CD14-positive monocyte (primary cell): ENCODE measurements around the gene ZNF454. TPM values are rescaled to one million over a fixed set of nuclear protein-coding genes. Genes with fewer than 3 reads are reported as not detected.

Experiments used
- DNase-seq, 3 donors: peaks; one replicate each; pipeline ENCODE4 v3.0.0-alpha.2; 2011 to 2022
- H2AFZ ChIP-seq: 2 replicates; pipeline ENCODE4 v1.6.0; 2012; ENCODE audit warnings: mild to moderate bottlenecking, low read depth, low read length, inconsistent platforms; ENCODE audit not compliant: insufficient read depth, poor library complexity, severe bottlenecking
- H3K27ac ChIP-seq, 2 donors: 1 replicate in 1 of 2; 2 replicates in 1 of 2; pipeline ENCODE4 v1.5.1; 2012 to 2013; ENCODE audit warnings: low read length in 2 of 2, control low read depth in 1 of 2, inconsistent platforms in 1 of 2, low read depth in 1 of 2, mild to moderate bottlenecking in 1 of 2
- H3K27me3 ChIP-seq, 2 donors: one replicate each; pipeline versions ENCODE4 v1.6.0 to v1.6.1; 2011 to 2013; ENCODE audit warnings: low read length in 2 of 2; ENCODE audit not compliant: control insufficient read depth in 2 of 2, insufficient read depth in 2 of 2
- H3K36me3 ChIP-seq, 2 donors: replicated peaks in 1 of 2; 1 replicate in 1 of 2; 2 replicates in 1 of 2; pipeline versions ENCODE4 v1.5.1 to v1.6.1; 2012 to 2013; ENCODE audit warnings: low read length in 2 of 2, control low read depth in 1 of 2, inconsistent platforms in 1 of 2, mild to moderate bottlenecking in 1 of 2; ENCODE audit not compliant: insufficient read depth in 2 of 2, control insufficient read depth in 1 of 2
- H3K4me1 ChIP-seq, 2 donors: 1 replicate in 1 of 2; 2 replicates in 1 of 2; pipeline versions ENCODE4 v1.5.1 to v1.6.1; 2012 to 2013; ENCODE audit warnings: low read length in 2 of 2, control low read depth in 1 of 2, inconsistent platforms in 1 of 2, mild to moderate bottlenecking in 1 of 2, moderate library complexity in 1 of 2; ENCODE audit not compliant: insufficient read depth in 2 of 2, control insufficient read depth in 1 of 2
- H3K4me2 ChIP-seq: replicated peaks from 2 replicates; pipeline ENCODE3; 2012; ENCODE audit warnings: low read length, moderate library complexity, mild to moderate bottlenecking; ENCODE audit not compliant: poor library complexity, severe bottlenecking; ENCODE audit errors: extremely low read depth
- H3K4me3 ChIP-seq, 3 experiments: fragments of 200-600 bp in 1 of 3; sonication (generic) in 1 of 3; replicated peaks in 1 of 3; 1 replicate in 2 of 3; 2 replicates in 1 of 3; pipeline ENCODE4 v1.5.1; 2011 to 2013; ENCODE audit warnings: low read length in 3 of 3, mild to moderate bottlenecking in 3 of 3, control low read depth in 2 of 3, low read depth in 2 of 3, inconsistent platforms in 1 of 3, moderate library complexity in 1 of 3
- H3K79me2 ChIP-seq: 2 replicates; pipeline ENCODE4 v1.6.0; 2012; ENCODE audit warnings: mild to moderate bottlenecking, control low read depth, inconsistent platforms, low read length, moderate library complexity; ENCODE audit not compliant: insufficient read depth
- H3K9ac ChIP-seq: 2 replicates; pipeline ENCODE4 v1.6.0; 2017; ENCODE audit warnings: low read length, mild to moderate bottlenecking; ENCODE audit not compliant: insufficient read depth, poor library complexity, severe bottlenecking
- H3K9me3 ChIP-seq, 2 donors: replicated peaks in 1 of 2; 1 replicate in 1 of 2; 2 replicates in 1 of 2; pipeline versions ENCODE4 v1.5.1 to v1.6.1; 2012 to 2013; ENCODE audit warnings: low read length in 2 of 2, control low read depth in 1 of 2; ENCODE audit not compliant: control insufficient read depth in 1 of 2, insufficient read depth in 1 of 2
- H4K20me1 ChIP-seq: 2 replicates; pipeline ENCODE4 v1.6.0; 2012; ENCODE audit warnings: mild to moderate bottlenecking, low read length, control low read depth, moderate library complexity; ENCODE audit not compliant: insufficient read depth
- H3K27ac Mint-ChIP-seq, 7 donors: one replicate each; pipeline ENCODE4 v1.8.0; 2020; ENCODE audit warnings: mild to moderate bottlenecking in 7 of 7, mixed read lengths in 7 of 7, moderate library complexity in 6 of 7, inconsistent platforms in 2 of 7
- H3K27me3 Mint-ChIP-seq, 3 donors: one replicate each; pipeline ENCODE4 v1.8.0; 2021 to 2022; ENCODE audit warnings: low read depth in 3 of 3, mild to moderate bottlenecking in 3 of 3, mixed read lengths in 3 of 3, moderate library complexity in 3 of 3, inconsistent platforms in 1 of 3
- H3K36me3 Mint-ChIP-seq, 2 donors: one replicate each; pipeline ENCODE4 v1.8.0; 2020; ENCODE audit warnings: mixed read lengths in 2 of 2, inconsistent platforms in 1 of 2, mild to moderate bottlenecking in 1 of 2
- H3K4me1 Mint-ChIP-seq: one replicate; pipeline ENCODE4 v1.8.0; 2020; ENCODE audit warnings: mild to moderate bottlenecking, mixed read lengths
- H3K4me3 Mint-ChIP-seq, 2 donors: one replicate each; pipeline ENCODE4 v1.8.0; 2020; ENCODE audit warnings: mild to moderate bottlenecking in 2 of 2, mixed read lengths in 2 of 2, moderate library complexity in 1 of 2
- H3K9me3 Mint-ChIP-seq, 7 donors: one replicate each; pipeline ENCODE4 v1.8.0; 2020 to 2022; ENCODE audit warnings: mixed read lengths in 7 of 7, mild to moderate bottlenecking in 6 of 7, moderate library complexity in 6 of 7, inconsistent platforms in 2 of 7
- WGBS: methylation state at CpG from one replicate; pipeline ENCODE4 v1.1.5; 2013; ENCODE audit warnings: missing lambda C conversion rate; ENCODE audit not compliant: insufficient coverage; 5-methylcytosine and 5-hydroxymethylcytosine counted together
- intact Hi-C, 2 donors: fragments of 100-400 bp; cut with micrococcal nuclease; formaldehyde crosslinking; loops; one replicate each; pipeline versions ENCODE4 v1.15.0 to v1.15.1; 2023
- polyA plus RNA-seq, 3 donors: library from polyadenylated mRNA; depleted of rRNA in 1 of 3; unstranded in 2 of 3; stranded (reverse) in 1 of 3; fragments of 300-500 nt in 2 of 3; fragments of >200 nt in 1 of 3; fragmentation: Illumina TruSeq in 2 of 3; gene quantifications; 1 replicate in 2 of 3; 2 replicates in 1 of 3; pipeline ENCODE4 v1.2.3, GENCODE V29; 2012 to 2021
- TF ChIP-seq, protein P1 (sequence below): fragments of 200-600 bp; IDR thresholded peaks from one replicate; pipeline ENCODE4 v1.8.0; 2022; ENCODE audit warnings: antibody characterized with exemption, mild to moderate bottlenecking

Gene ZNF454
- polyA plus RNA-seq, 3 donors, result not detected

DNA sequence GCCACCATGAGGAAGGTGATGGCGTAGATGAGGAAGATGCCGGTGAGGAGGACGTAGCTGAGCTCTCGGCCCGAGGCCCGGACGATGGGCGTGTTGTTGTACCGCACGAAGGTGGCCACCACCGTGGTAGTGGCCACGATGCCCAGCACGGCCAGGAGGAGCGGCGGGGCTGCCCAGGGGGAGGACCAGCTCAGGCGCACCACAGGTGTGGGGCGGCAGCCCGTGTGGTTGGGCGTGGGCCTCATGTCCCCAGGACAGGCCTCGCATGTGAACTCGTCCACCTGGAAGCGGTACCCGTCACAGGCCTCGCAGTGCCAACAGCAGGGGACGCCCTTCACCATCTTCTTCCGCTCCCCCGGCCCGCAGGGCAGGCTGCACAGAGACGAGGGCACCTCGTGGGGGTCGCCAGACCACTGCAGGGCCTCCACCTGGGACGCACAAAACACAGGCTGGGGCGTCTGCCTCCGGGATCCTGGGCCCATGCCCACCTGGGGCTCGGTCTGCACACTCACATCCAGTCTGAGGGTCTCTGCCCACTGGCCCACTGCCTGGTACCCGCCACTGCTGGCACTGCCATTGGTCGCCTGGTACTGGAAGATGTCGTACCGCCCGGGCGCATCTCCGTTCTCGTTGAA lies 45.4 kb downstream of the ZNF454 start:
- H3K9ac ChIP-seq, result no peak overlapping the region
- WGBS, result 97% methylated on average over 43 of the region's 43 CpGs
- H2AFZ ChIP-seq, result no peak overlapping the region
- Mint-ChIP-seq H3K27me3 (peaks cover 0 to 2% (median 0%) of the 10 kb centered on the region in 3 donors), H3K4me3 (no peak overlapping the region), H3K27ac (no peak overlapping the region), H3K36me3 (no peaks in the 10 kb centered on the region), H3K9me3 (peaks cover 72 to 98% (median 89%) of the 10 kb centered on the region in 7 donors), H3K4me1 (no peaks in the 10 kb centered on the region)
- no peak for DNase-seq
- no peaks in the 10 kb centered on the region for H4K20me1 ChIP-seq
- no peaks in the 10 kb centered on the region for H3K27me3 ChIP-seq
- no peak overlapping the region for H3K4me3 ChIP-seq
- intact Hi-C loops, result no loop called here
- TF ChIP-seq, protein P1, sequence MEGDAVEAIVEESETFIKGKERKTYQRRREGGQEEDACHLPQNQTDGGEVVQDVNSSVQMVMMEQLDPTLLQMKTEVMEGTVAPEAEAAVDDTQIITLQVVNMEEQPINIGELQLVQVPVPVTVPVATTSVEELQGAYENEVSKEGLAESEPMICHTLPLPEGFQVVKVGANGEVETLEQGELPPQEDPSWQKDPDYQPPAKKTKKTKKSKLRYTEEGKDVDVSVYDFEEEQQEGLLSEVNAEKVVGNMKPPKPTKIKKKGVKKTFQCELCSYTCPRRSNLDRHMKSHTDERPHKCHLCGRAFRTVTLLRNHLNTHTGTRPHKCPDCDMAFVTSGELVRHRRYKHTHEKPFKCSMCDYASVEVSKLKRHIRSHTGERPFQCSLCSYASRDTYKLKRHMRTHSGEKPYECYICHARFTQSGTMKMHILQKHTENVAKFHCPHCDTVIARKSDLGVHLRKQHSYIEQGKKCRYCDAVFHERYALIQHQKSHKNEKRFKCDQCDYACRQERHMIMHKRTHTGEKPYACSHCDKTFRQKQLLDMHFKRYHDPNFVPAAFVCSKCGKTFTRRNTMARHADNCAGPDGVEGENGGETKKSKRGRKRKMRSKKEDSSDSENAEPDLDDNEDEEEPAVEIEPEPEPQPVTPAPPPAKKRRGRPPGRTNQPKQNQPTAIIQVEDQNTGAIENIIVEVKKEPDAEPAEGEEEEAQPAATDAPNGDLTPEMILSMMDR, result no peak
- no peaks in the 10 kb centered on the region for H3K79me2 ChIP-seq
- no peak overlapping the region for H3K4me2 ChIP-seq
- H3K36me3 ChIP-seq, result no peaks in the 10 kb centered on the region
- no peak overlapping the region for H3K27ac ChIP-seq
- peaks cover 87 to 95% of the 10 kb centered on the region in 2 donors for H3K9me3 ChIP-seq
- H3K4me1 ChIP-seq, result no peaks in the 10 kb centered on the region

DNA sequence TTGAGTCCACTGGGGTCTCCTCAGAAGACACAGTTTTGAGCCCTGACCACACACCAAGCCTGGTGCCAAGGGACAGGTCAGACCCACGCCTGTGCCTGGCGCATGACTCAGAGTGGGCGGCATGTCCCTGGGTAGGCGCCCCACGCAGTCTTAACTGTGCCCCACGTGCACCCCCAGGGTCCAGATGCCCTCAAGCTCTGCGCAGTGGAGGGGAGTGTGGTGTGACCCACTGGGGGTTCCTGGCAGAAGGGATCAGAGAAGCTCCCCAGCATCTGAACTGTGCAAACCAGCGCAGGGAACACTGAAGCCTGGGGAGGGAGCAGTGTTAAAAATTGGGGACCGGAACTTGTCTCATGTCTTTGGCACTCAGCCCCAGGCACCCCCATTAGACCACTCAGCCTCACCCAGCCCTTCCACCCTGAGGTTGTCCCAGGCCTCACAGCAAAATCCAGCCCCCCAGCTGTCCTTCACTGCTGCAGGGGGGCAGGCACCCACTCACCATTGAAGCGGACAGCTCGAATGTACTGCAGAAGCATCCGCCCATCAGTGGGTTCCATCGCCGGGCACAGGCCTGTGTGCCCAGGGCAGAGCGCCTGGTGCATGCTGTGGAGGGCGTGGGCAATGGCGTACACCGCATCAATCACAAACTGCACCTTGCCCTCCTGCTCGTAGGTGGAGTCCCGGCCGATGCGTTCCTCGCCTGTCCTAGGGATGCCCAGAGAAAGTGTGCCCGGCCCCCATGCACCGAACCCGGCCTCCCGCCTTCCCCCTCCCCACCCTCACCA lies 47.6 kb downstream of the ZNF454 start:
- peaks cover 11 to 17% (median 15%) of the 10 kb centered on the region in 3 donors for H3K27me3 Mint-ChIP-seq

More for the DNA sequence above, 47.6 kb downstream of the ZNF454 start:
- H3K27ac Mint-ChIP-seq, result no peak overlapping the region
- no peak overlapping the region for H3K27ac ChIP-seq
- no peaks in the 10 kb centered on the region for H3K4me1 ChIP-seq
- no peak overlapping the region for H3K4me3 ChIP-seq
- no peak overlapping the region for H3K4me3 Mint-ChIP-seq
- no peak for DNase-seq
- no peaks in the 10 kb centered on the region for H3K79me2 ChIP-seq
- TF ChIP-seq, protein P1, result no peak
- no peak overlapping the region for H3K9ac ChIP-seq
- H3K9me3 ChIP-seq, result peaks cover 76 to 80% of the 10 kb centered on the region in 2 donors
- H3K4me1 Mint-ChIP-seq, result no peaks in the 10 kb centered on the region
- peaks cover 63 to 93% (median 83%) of the 10 kb centered on the region in 7 donors for H3K9me3 Mint-ChIP-seq
- no peak overlapping the region for H2AFZ ChIP-seq
- no peak overlapping the region for H3K4me2 ChIP-seq
- intact Hi-C loops, result no loop called here
- no peaks in the 10 kb centered on the region for H3K36me3 ChIP-seq
- H3K36me3 Mint-ChIP-seq, result no peaks in the 10 kb centered on the region
- peaks cover 0 to 14% of the 10 kb centered on the region in 2 donors for H3K27me3 ChIP-seq
- 97% methylated on average over 14 of the region's 27 CpGs for WGBS
- no peaks in the 10 kb centered on the region for H4K20me1 ChIP-seq
